GM18520 (cell line): ENCODE measurements around the gene RPP14.

Experiments
- ATAC-seq: cut with Tn5 transposase; IDR thresholded peaks from one replicate; pipeline ENCODE4 v1.9.1; 2021; ENCODE audit not compliant: unreplicated experiment

The RPP14 gene

GRCh38 chr3:58353722-58354553 is 47.9 kb downstream of the RPP14 start:
- ATAC-seq, result no peak

- ATAC-seq, result peak; percentile 52
Measured at GRCh38 chr3:58355179-58355578, 49.1 kb downstream of the RPP14 start.

- no peak for ATAC-seq
Measured at GRCh38 chr3:58356054-58356453, 50.0 kb downstream of the RPP14 start.

- no peak for ATAC-seq
Measured at GRCh38 chr3:58357402-58357801, 51.4 kb downstream of the RPP14 start.

- ATAC-seq, result no peak
Measured at GRCh38 chr3:58358092-58358491, 52.0 kb downstream of the RPP14 start.

GRCh38 chr3:58358808-58359207 is 52.8 kb downstream of the RPP14 start:
- no peak for ATAC-seq

GRCh38 chr3:58359621-58360020 is 53.6 kb downstream of the RPP14 start:
- ATAC-seq, result no peak

- ATAC-seq, result no peak
Measured at GRCh38 chr3:58361866-58362265, 55.8 kb downstream of the RPP14 start.

GRCh38 chr3:58366699-58367098 is 60.7 kb downstream of the RPP14 start:
- ATAC-seq, result no peak

GRCh38 chr3:58369038-58369437 is 63.0 kb downstream of the RPP14 start:
- ATAC-seq, result no peak
